ENCODE data around the gene LRRC25. TPM values are rescaled to one million over a fixed set of nuclear protein-coding genes. Genes with fewer than 3 reads are reported as not detected.

LRRC25 gene
- total RNA-seq, 4 donors from 2014 or later, result 0.34 to 4.2 (median 2.3) TPM

DNA sequence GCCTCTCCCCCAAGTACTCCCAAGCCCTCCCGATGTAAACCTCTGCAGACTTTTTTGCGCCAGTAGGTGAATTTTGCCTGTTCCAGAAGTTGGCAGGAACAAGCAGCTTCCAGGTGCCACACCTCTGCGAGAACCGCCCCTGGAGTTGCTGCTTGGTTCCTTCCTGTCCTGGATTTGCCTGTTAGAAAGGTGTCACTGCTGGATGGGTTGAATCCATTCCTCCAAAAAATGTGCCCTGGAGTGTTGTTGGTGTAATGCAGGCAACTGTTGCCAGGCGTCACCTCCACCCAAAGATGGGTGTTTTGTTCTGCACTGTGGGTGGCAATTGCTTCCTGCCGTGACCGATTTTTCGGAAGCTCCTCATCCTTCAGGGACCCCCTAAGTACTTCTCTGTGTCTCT, 51.3 kb downstream of the LRRC25 start:
- Histone ChIP-seq H3K36me3 (peaks cover 0 to 7% of the 10 kb centered on the region in 2 donors), H3K27me3 (no peaks in the 10 kb centered on the region), H3K9me3 (no peaks in the 10 kb centered on the region), H3K4me3 (no peak overlapping the region), H3K27ac (no peak overlapping the region), H3K4me1 (peaks cover 0 to 3% of the 10 kb centered on the region in 2 donors)
- TF ChIP-seq CTCF (IDR thresholded peaks at IDR 0.05 in 4 of 5, conservative IDR thresholded peaks at IDR 0.05 in 1 of 5), result no peak
- no peak for TF ChIP-seq POLR2A (IDR thresholded peaks at IDR 0.05)
- intact Hi-C loops (cut with DNase I; ENCODE audit: low total_unique reads) (no loop called here), in situ Hi-C loops (cut with MboI; ENCODE audit: low sequenced_read_pairs in 4 of 4) (loop anchor here in 1 of 4 donors (10.0 kb wide), 1 partner anchor 59 kb away; no protein-coding TSS in a partner anchor)
- DNase-seq (no peak), ATAC-seq (no peak)

GRCh38 chr19:18345296-18345695, 52.1 kb downstream of the LRRC25 start:
- intact Hi-C loops (cut with DNase I; ENCODE audit: low total_unique reads) (no loop called here), in situ Hi-C loops (cut with MboI; ENCODE audit: low sequenced_read_pairs in 4 of 4) (loop anchor here in 1 of 4 donors (10.0 kb wide), 1 partner anchor 60 kb away; no protein-coding TSS in a partner anchor)
- Histone ChIP-seq H3K9me3 (no peaks in the 10 kb centered on the region), H3K36me3 (peaks cover 0 to 7% of the 10 kb centered on the region in 2 donors), H3K4me3 (no peak overlapping the region), H3K27ac (no peak overlapping the region), H3K4me1 (peaks cover 0 to 5% of the 10 kb centered on the region in 2 donors), H3K27me3 (no peaks in the 10 kb centered on the region)
- no peak for ATAC-seq
- no peak for DNase-seq
- TF ChIP-seq CTCF (IDR thresholded peaks at IDR 0.05 in 4 of 5, conservative IDR thresholded peaks at IDR 0.05 in 1 of 5), result no peak
- no peak for TF ChIP-seq POLR2A (IDR thresholded peaks at IDR 0.05)

DNA sequence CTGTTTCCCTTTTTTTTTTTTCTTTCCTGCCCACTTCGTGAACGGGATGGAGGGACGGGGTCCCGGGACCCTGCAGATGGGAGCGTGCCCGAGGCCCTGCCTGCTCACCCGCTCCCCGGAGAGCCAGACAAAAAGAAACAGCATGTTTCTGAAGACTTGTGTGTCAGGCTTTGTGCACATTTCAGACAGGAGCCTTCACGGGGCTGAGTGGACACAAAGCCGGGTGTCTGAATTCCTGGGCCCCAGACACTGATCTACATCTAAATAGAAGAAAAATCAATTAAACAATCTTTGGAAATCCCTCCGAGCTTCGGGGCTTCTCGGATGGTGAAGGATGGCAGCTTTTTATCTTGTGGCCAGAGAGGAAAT, 52.9 kb downstream of the LRRC25 start:
- intact Hi-C loops (cut with DNase I; ENCODE audit: low total_unique reads), result no loop called here
- no peak for TF ChIP-seq CTCF (IDR thresholded peaks at IDR 0.05 in 4 of 5, conservative IDR thresholded peaks at IDR 0.05 in 1 of 5)
- TF ChIP-seq POLR2A (IDR thresholded peaks at IDR 0.05), result no peak
- ATAC-seq (no peak), DNase-seq (no peak)
- H3K4me1 ChIP-seq, result peaks cover 0 to 5% of the 10 kb centered on the region in 2 donors
- H3K27me3 ChIP-seq, result no peaks in the 10 kb centered on the region
- H3K36me3 ChIP-seq, result peaks cover 0 to 7% of the 10 kb centered on the region in 2 donors
- peak overlapping the region in 1 of 4 donors; percentile 13 for H3K27ac ChIP-seq
- H3K4me3 ChIP-seq, result no peak overlapping the region
- in situ Hi-C loops (cut with MboI; ENCODE audit: low sequenced_read_pairs in 4 of 4), result loop anchor here in 1 of 4 donors (10.0 kb wide), 1 partner anchor 60 kb away; no protein-coding TSS in a partner anchor
- no peaks in the 10 kb centered on the region for H3K9me3 ChIP-seq

DNA sequence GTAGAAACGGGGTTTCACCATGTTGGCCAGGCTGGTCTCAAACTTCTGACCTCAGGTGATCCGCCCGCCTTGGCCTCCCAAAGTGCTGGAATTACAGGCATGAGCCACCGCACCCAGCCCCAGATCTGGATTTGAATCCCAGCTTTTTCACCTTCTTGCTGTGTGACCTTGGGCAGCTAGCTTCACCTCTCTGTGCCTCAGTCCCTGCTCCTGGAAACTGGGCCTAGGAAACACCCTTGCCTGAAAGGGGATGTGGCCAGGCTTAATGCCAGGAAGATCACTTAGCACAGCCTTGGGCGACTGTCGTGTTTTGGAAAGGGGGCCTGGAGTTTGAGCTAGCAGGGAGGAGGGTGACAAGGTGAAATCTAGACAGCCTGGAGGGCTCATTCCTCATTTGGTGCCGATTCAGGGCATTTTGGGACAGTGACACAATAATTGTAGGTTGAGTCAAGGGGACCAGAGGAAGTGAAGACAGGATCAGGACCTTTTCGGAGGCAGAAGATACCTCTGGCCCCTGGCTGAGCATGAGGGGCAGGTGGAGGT, 55.3 kb downstream of the LRRC25 start:
- H3K27me3 ChIP-seq, result no peaks in the 10 kb centered on the region
- in situ Hi-C loops (cut with MboI; ENCODE audit: low sequenced_read_pairs in 4 of 4), result loop anchor here in 1 of 4 donors (10.0 kb wide), 1 partner anchor 63 kb away; no protein-coding TSS in a partner anchor
- no peak for DNase-seq
- no peak for ATAC-seq
- H3K4me1 ChIP-seq, result peaks cover 0 to 5% of the 10 kb centered on the region in 2 donors
- no peaks in the 10 kb centered on the region for H3K9me3 ChIP-seq
- peak overlapping the region; percentile 87 to 92 (median 88) for H3K27ac ChIP-seq
- intact Hi-C loops (cut with DNase I; ENCODE audit: low total_unique reads), result no loop called here
- H3K4me3 ChIP-seq, result no peak overlapping the region
- H3K36me3 ChIP-seq, result peaks cover 0 to 7% of the 10 kb centered on the region in 2 donors
- TF ChIP-seq CTCF (IDR thresholded peaks at IDR 0.05 in 4 of 5, conservative IDR thresholded peaks at IDR 0.05 in 1 of 5), result no peak
- no peak for TF ChIP-seq POLR2A (IDR thresholded peaks at IDR 0.05)

Small RNAs within 50 kb of the gene (microRNA-seq; reads per million reads assigned to microRNA genes)
- 0 reads per million in 2 donors for gene MIR3189 (ENCODE audit: borderline replicate concordance in 2 of 2)

Other genes with a start within 250 kb of the LRRC25 start
- 10 to 100 TPM in 1 of 4 donors, 1 to 10 TPM in 3; 5.6 to 11.9 (median 6.0) TPM for gene PIK3R2, start 244.5 kb downstream of the LRRC25 start, total RNA-seq
- 10 to 100 TPM in 2 of 4 donors, 1 to 10 TPM in 2; 3.5 to 20.4 (median 14.0) TPM for gene IFI30, start 223.8 kb downstream of the LRRC25 start, total RNA-seq
- 10 to 100 TPM; 18.1 to 38.9 (median 33.0) TPM for gene MPV17L2, start 204.4 kb downstream of the LRRC25 start, total RNA-seq
- 1 to 10 TPM in 1 of 4 donors, under 1 TPM in 1, not detected in 2; 0.51 to 2.3 TPM for gene RAB3A, start 193.6 kb downstream of the LRRC25 start, total RNA-seq
- gene PDE4C, start 171.2 kb downstream of the LRRC25 start, total RNA-seq, result 1 to 10 TPM in 1 of 4 donors, under 1 TPM in 2, not detected in 1; 0.65 to 2.6 (median 0.76) TPM
- gene IQCN, start 123.2 kb downstream of the LRRC25 start, total RNA-seq, result under 1 TPM; 0.20 to 0.61 (median 0.39) TPM
- 100 to 1,000 TPM in 3 of 4 donors, 10 to 100 TPM in 1; 67.2 to 258 (median 221) TPM for gene JUND, start 116.0 kb downstream of the LRRC25 start, total RNA-seq
- gene LSM4, start 74.5 kb downstream of the LRRC25 start, total RNA-seq, result 100 to 1,000 TPM; 122 to 294 (median 193) TPM
- 10 to 100 TPM; 11.7 to 42.3 (median 23.6) TPM for gene PGPEP1, start 57.0 kb downstream of the LRRC25 start, total RNA-seq
- 1 to 10 TPM in 2 of 4 donors, not detected in 2; 1.4 to 2.7 TPM for gene GDF15, start 11.5 kb downstream of the LRRC25 start, total RNA-seq
- gene SSBP4, start 21.8 kb upstream of the LRRC25 start, total RNA-seq, result 10 to 100 TPM; 24.7 to 65.2 (median 44.1) TPM
- 10 to 100 TPM in 1 of 4 donors, 1 to 10 TPM in 3; 5.1 to 29.1 (median 7.8) TPM for gene ISYNA1, start 40.5 kb upstream of the LRRC25 start, total RNA-seq
- 10 to 100 TPM; 21.8 to 30.8 (median 27.3) TPM for gene ELL, start 124.4 kb upstream of the LRRC25 start, total RNA-seq
- 100 to 1,000 TPM; 157 to 195 (median 184) TPM for gene FKBP8, start 146.0 kb upstream of the LRRC25 start, total RNA-seq
- gene KXD1, start 160.2 kb upstream of the LRRC25 start, total RNA-seq, result 100 to 1,000 TPM in 3 of 4 donors, 10 to 100 TPM in 1; 97.1 to 155 (median 106) TPM
- 100 to 1,000 TPM; 512 to 719 (median 537) TPM for gene UBA52, start 174.2 kb upstream of the LRRC25 start, total RNA-seq
- gene REX1BD, start 191.2 kb upstream of the LRRC25 start, total RNA-seq, result 100 to 1,000 TPM; 163 to 337 (median 187) TPM
- 10 to 100 TPM; 14.9 to 61.6 (median 35.3) TPM for gene CRLF1, start 209.2 kb upstream of the LRRC25 start, total RNA-seq
- gene TMEM59L, start 215.2 kb upstream of the LRRC25 start, total RNA-seq, result 1 to 10 TPM in 1 of 4 donors, under 1 TPM in 2, not detected in 1; 0.20 to 2.1 (median 0.36) TPM
- 10 to 100 TPM in 1 of 4 donors, 1 to 10 TPM in 3; 5.2 to 12.0 (median 7.3) TPM for gene KLHL26, start 239.4 kb upstream of the LRRC25 start, total RNA-seq